ENCODE results near the gene TMC7.

TMC7 gene

GRCh38 chr16:19085679-19086200, 102.0 kb downstream of the TMC7 start:
- ChIA-PET CTCF (interaction anchor here (0.5 to 5.3 kb wide), 43 partner anchors 9 to 467 kb away, joined by 3 to 94 read pairs (median 4); partner anchors contain the start of genes ITPRIPL2 and TMC7), POLR2A (interaction anchor here (0.5 to 1.1 kb wide), 9 partner anchors 12 to 1276 kb away, joined by 3 to 6 read pairs (median 3); partner anchors contain the start of gene ARL6IP1)
- Histone ChIP-seq H3K27ac (ENCODE audit: extremely low read depth, low read depth, low read length) (no peak overlapping the region), H3K36me3 (ENCODE audit: control insufficient read depth in 2 of 2, insufficient read depth in 1 of 2, low read length in 2 of 2) (peaks cover 5 to 13% of the 10 kb centered on the region in 2 experiments), H3K4me3 (ENCODE audit: low read depth, low read length) (no peak overlapping the region), H3K4me1 (ENCODE audit: control insufficient read depth, insufficient read depth, low read length) (peaks cover 4% of the 10 kb centered on the region), H3K9me3 (ENCODE audit: control insufficient read depth, insufficient read depth, low read depth, low read length) (no peaks in the 10 kb centered on the region)
- TF ChIP-seq FEZF1 (tag by site-specific recombination; IDR thresholded peaks at IDR 0.05) (peak; percentile 86), OSR2 (tag by site-specific recombination; IDR thresholded peaks at IDR 0.05) (0 out of 2 replicates have a peak, but pooled peaks have one; percentile 38), ZXDB (tag by site-specific recombination; IDR thresholded peaks at IDR 0.05) (0 out of 2 replicates have a peak, but pooled peaks have one; percentile 48), ZNF660 (tag by site-specific recombination; IDR thresholded peaks at IDR 0.05) (no peak), ZNF19 (tag by site-specific recombination; IDR thresholded peaks at IDR 0.05; ENCODE audit: low read depth) (no peak), ZNF449 (tag by site-specific recombination; IDR thresholded peaks at IDR 0.05) (no peak), ZNF335 (tag by site-specific recombination; conservative IDR thresholded peaks at IDR 0.05) (peak; percentile 20; the same call in 1 of the 2 replicates)
- TF ChIP-seq, protein P1, sequence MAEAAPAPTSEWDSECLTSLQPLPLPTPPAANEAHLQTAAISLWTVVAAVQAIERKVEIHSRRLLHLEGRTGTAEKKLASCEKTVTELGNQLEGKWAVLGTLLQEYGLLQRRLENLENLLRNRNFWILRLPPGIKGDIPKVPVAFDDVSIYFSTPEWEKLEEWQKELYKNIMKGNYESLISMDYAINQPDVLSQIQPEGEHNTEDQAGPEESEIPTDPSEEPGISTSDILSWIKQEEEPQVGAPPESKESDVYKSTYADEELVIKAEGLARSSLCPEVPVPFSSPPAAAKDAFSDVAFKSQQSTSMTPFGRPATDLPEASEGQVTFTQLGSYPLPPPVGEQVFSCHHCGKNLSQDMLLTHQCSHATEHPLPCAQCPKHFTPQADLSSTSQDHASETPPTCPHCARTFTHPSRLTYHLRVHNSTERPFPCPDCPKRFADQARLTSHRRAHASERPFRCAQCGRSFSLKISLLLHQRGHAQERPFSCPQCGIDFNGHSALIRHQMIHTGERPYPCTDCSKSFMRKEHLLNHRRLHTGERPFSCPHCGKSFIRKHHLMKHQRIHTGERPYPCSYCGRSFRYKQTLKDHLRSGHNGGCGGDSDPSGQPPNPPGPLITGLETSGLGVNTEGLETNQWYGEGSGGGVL (tag by site-specific recombination; IDR thresholded peaks at IDR 0.05), result no peak

DNA sequence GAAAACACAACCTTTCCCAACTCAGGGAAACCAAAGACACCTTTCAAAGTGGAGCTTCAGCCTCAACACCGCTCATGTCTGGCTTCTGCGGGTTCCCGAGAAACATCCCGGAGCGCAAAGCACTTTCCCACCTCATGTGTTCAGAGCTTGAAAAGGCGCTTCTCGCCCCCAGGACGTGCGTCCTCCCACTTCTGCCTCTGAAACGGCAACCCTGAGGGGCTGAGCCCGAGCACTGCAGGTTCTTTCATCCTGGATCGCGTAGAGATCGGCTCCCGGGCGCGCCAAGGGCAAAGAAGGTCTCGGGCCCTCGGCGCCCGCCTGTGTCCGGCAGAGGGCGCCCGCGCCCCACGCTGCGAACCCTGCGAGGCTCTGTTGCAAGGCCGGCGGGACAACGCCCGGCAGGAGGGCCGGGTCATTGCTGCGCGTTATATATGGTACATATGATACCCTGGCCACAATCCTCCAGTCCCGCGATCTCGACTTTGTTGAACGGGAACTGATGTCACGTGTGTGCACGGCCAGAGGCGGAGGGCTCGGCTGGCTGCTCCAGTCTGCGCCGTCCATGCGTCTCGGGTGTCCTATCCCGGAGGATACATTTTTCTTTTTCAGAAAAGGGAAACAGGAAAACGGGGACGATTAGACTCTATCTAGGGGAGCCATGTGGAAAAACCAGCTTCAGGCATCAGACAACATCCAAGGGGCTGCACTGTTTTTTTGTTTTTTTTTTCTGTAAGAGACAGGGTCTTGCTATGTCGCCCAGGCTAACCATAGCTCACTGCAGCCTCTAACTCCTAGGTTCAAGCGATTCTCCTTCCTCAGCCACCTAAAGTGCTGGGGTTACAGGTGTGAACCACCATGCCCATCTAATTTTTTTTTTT, 102.8 kb downstream of the TMC7 start:
- Histone ChIP-seq H3K4me1 (ENCODE audit: control insufficient read depth, insufficient read depth, low read length) (peaks cover 4% of the 10 kb centered on the region), H3K27ac (ENCODE audit: extremely low read depth, low read depth, low read length) (no peak overlapping the region), H3K36me3 (ENCODE audit: control insufficient read depth in 2 of 2, insufficient read depth in 1 of 2, low read length in 2 of 2) (peaks cover 5 to 6% of the 10 kb centered on the region in 2 experiments), H3K4me3 (ENCODE audit: low read depth, low read length) (peak overlapping the region; percentile 29), H3K9me3 (ENCODE audit: control insufficient read depth, insufficient read depth, low read depth, low read length) (no peaks in the 10 kb centered on the region)
- ChIA-PET CTCF (interaction anchor here (0.5 to 5.3 kb wide), 52 partner anchors 8 to 559 kb away, joined by 3 to 94 read pairs (median 4); partner anchors contain the start of genes ITPRIPL2 and TMC7), POLR2A (interaction anchor here (0.5 to 0.9 kb wide), 6 partner anchors 58 to 1276 kb away, joined by 3 to 8 read pairs (median 4); no protein-coding TSS in a partner anchor)
- no peak for TF ChIP-seq ZNF266 (tag by site-specific recombination; IDR thresholded peaks at IDR 0.05; ENCODE audit: low read depth)
- peak; percentile 62; the same call in 1 of the 2 replicates for TF ChIP-seq ZNF501 (tag by site-specific recombination; IDR thresholded peaks at IDR 0.05)
- TF ChIP-seq ZNF335 (tag by site-specific recombination; conservative IDR thresholded peaks at IDR 0.05), result peak; percentile 71
- peak; percentile 84 for TF ChIP-seq ZBTB17 (tag by site-specific recombination; IDR thresholded peaks at IDR 0.05)
- TF ChIP-seq ZNF202 (tag by site-specific recombination; IDR thresholded peaks at IDR 0.05; ENCODE audit: borderline replicate concordance), result no peak
- TF ChIP-seq SP3 (tag by site-specific recombination; IDR thresholded peaks at IDR 0.05), result peak; percentile 43; the same call in 1 of the 2 replicates
- TF ChIP-seq, protein P2, sequence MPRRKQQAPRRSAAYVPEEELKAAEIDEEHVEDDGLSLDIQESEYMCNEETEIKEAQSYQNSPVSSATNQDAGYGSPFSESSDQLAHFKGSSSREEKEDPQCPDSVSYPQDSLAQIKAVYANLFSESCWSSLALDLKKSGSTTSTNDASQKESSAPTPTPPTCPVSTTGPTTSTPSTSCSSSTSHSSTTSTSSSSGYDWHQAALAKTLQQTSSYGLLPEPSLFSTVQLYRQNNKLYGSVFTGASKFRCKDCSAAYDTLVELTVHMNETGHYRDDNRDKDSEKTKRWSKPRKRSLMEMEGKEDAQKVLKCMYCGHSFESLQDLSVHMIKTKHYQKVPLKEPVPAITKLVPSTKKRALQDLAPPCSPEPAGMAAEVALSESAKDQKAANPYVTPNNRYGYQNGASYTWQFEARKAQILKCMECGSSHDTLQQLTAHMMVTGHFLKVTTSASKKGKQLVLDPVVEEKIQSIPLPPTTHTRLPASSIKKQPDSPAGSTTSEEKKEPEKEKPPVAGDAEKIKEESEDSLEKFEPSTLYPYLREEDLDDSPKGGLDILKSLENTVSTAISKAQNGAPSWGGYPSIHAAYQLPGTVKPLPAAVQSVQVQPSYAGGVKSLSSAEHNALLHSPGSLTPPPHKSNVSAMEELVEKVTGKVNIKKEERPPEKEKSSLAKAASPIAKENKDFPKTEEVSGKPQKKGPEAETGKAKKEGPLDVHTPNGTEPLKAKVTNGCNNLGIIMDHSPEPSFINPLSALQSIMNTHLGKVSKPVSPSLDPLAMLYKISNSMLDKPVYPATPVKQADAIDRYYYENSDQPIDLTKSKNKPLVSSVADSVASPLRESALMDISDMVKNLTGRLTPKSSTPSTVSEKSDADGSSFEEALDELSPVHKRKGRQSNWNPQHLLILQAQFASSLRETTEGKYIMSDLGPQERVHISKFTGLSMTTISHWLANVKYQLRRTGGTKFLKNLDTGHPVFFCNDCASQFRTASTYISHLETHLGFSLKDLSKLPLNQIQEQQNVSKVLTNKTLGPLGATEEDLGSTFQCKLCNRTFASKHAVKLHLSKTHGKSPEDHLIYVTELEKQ (tag by site-specific recombination; IDR thresholded peaks at IDR 0.05; ENCODE audit: borderline replicate concordance), result 0 out of 2 replicates have a peak, but pooled peaks have one; percentile 47
- peak; percentile 78 for TF ChIP-seq ZNF76 (tag by site-specific recombination; IDR thresholded peaks at IDR 0.05; ENCODE audit: borderline replicate concordance, low read depth)
- TF ChIP-seq, protein P3, sequence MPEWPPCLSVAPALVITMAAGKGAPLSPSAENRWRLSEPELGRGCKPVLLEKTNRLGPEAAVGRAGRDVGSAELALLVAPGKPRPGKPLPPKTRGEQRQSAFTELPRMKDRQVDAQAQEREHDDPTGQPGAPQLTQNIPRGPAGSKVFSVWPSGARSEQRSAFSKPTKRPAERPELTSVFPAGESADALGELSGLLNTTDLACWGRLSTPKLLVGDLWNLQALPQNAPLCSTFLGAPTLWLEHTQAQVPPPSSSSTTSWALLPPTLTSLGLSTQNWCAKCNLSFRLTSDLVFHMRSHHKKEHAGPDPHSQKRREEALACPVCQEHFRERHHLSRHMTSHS (tag by site-specific recombination; IDR thresholded peaks at IDR 0.05), result no peak
- no peak for TF ChIP-seq ZNF280D (tag by site-specific recombination; IDR thresholded peaks at IDR 0.05)
- TF ChIP-seq ZNF311 (tag by site-specific recombination; IDR thresholded peaks at IDR 0.05; ENCODE audit: borderline replicate concordance), result no peak
- peak; percentile 79 for TF ChIP-seq SCRT2 (tag by site-specific recombination; IDR thresholded peaks at IDR 0.05)
- TF ChIP-seq ZNF2 (tag by site-specific recombination; IDR thresholded peaks at IDR 0.05), result peak; percentile 83

All from HEK293 (cell line).